H9 (cell line): ENCODE data around the gene EGFL6. TPM values are rescaled to one million over a fixed set of nuclear protein-coding genes. Genes with fewer than 3 reads are reported as not detected.

Experiments used
- DNase-seq: peaks from one replicate; pipeline ENCODE4 v3.0.0-alpha.2; 2017
- H2AFZ ChIP-seq: one replicate; pipeline ENCODE4 v1.6.1; 2013; ENCODE audit warnings: mild to moderate bottlenecking, low read length, control low read depth, moderate library complexity
- H2AK5ac ChIP-seq: 2 replicates; pipeline ENCODE4 v1.6.1; 2013; ENCODE audit warnings: low read length, control low read depth, mixed read lengths; ENCODE audit not compliant: insufficient read length
- H2BK120ac ChIP-seq: one replicate; pipeline ENCODE4 v1.6.1; 2013; ENCODE audit warnings: low read depth, mild to moderate bottlenecking, low read length, control low read depth, inconsistent platforms; ENCODE audit not compliant: poor library complexity, severe bottlenecking
- H2BK12ac ChIP-seq: 2 replicates; pipeline ENCODE4 v1.6.1; 2013; ENCODE audit warnings: low read length, control low read depth, mixed read lengths, low read depth; ENCODE audit not compliant: insufficient read length
- H2BK15ac ChIP-seq: 2 replicates; pipeline ENCODE4 v1.6.1; 2013; ENCODE audit warnings: low read depth, low read length, control low read depth
- H2BK20ac ChIP-seq: one replicate; pipeline ENCODE4 v1.6.1; 2013; ENCODE audit warnings: low read depth, mild to moderate bottlenecking, low read length, control low read depth, inconsistent platforms; ENCODE audit not compliant: poor library complexity, severe bottlenecking
- H2BK5ac ChIP-seq: 2 replicates; pipeline ENCODE4 v1.6.1; 2013; ENCODE audit warnings: low read length, control low read depth, mixed read lengths; ENCODE audit not compliant: insufficient read length
- H3K14ac ChIP-seq: 2 replicates; pipeline ENCODE4 v1.6.1; 2013; ENCODE audit warnings: low read length, control low read depth; ENCODE audit not compliant: insufficient read depth
- H3K18ac ChIP-seq: 2 replicates; pipeline ENCODE4 v1.6.1; 2013; ENCODE audit warnings: low read depth, mild to moderate bottlenecking, mixed read lengths, low read length, control low read depth; ENCODE audit not compliant: insufficient read length
- H3K23ac ChIP-seq: 2 replicates; pipeline ENCODE4 v1.6.1; 2013; ENCODE audit warnings: low read length, control low read depth, mixed read lengths, low read depth; ENCODE audit not compliant: insufficient read length
- H3K23me2 ChIP-seq: 2 replicates; pipeline ENCODE4 v1.6.1; 2013; ENCODE audit warnings: low read depth, mild to moderate bottlenecking, mixed read lengths, low read length, control low read depth; ENCODE audit not compliant: insufficient read length, poor library complexity, severe bottlenecking
- H3K27ac ChIP-seq: 2 replicates; pipeline ENCODE4 v1.5.1; 2013; ENCODE audit warnings: low read length, control low read depth, mixed read lengths, low read depth; ENCODE audit not compliant: insufficient read length
- H3K27me3 ChIP-seq: 2 replicates; pipeline ENCODE4 v1.6.1; 2013; ENCODE audit warnings: low read length, control low read depth, inconsistent platforms; ENCODE audit not compliant: insufficient read depth
- H3K4ac ChIP-seq: 2 replicates; pipeline ENCODE4 v1.6.1; 2013; ENCODE audit warnings: low read depth, mild to moderate bottlenecking, control low read depth, inconsistent platforms, low read length, moderate library complexity
- H3K4me1 ChIP-seq: 2 replicates; pipeline ENCODE4 v1.6.1; 2013; ENCODE audit warnings: low read length, control low read depth, inconsistent platforms; ENCODE audit not compliant: insufficient read depth
- H3K4me2 ChIP-seq: 2 replicates; pipeline ENCODE4 v1.6.1; 2013; ENCODE audit warnings: low read length, control low read depth, mixed read lengths; ENCODE audit not compliant: insufficient read length, insufficient read depth
- H3K56ac ChIP-seq: 2 replicates; pipeline ENCODE4 v1.6.1; 2013; ENCODE audit warnings: low read depth, mild to moderate bottlenecking, mixed read lengths, low read length, control low read depth; ENCODE audit not compliant: insufficient read length
- H3K79me1 ChIP-seq: 2 replicates; pipeline ENCODE4 v1.6.1; 2013; ENCODE audit warnings: low read depth, mild to moderate bottlenecking, moderate library complexity, low read length, control low read depth, inconsistent platforms; ENCODE audit not compliant: insufficient read depth, poor library complexity, severe bottlenecking
- H3K79me2 ChIP-seq: 2 replicates; pipeline ENCODE4 v1.6.1; 2013; ENCODE audit warnings: low read length, control low read depth, inconsistent platforms; ENCODE audit not compliant: insufficient read depth
- H3K9ac ChIP-seq: 2 replicates; pipeline ENCODE4 v1.6.1; 2013; ENCODE audit warnings: low read length, control low read depth, mixed read lengths; ENCODE audit not compliant: insufficient read length; ENCODE audit errors: extremely low read depth
- H3K9me3 ChIP-seq: one replicate; pipeline ENCODE4 v1.6.1; 2013; ENCODE audit warnings: low read depth, low read length, inconsistent platforms; ENCODE audit not compliant: control insufficient read depth
- H3T11ph ChIP-seq: one replicate; pipeline ENCODE4 v1.6.1; 2013; ENCODE audit warnings: mild to moderate bottlenecking, low read length, control low read depth, inconsistent platforms
- H4K20me1 ChIP-seq: one replicate; pipeline ENCODE4 v1.6.1; 2013; ENCODE audit not compliant: control insufficient read depth, insufficient read length, insufficient read depth
- H4K5ac ChIP-seq: 2 replicates; pipeline ENCODE4 v1.6.1; 2013; ENCODE audit warnings: low read depth, mild to moderate bottlenecking, mixed read lengths, low read length, control low read depth; ENCODE audit not compliant: insufficient read length
- H4K8ac ChIP-seq: replicated peaks from 2 replicates; pipeline ENCODE4 v1.6.1; 2013; ENCODE audit warnings: low read length, control low read depth, mixed read lengths, low read depth; ENCODE audit not compliant: insufficient read length
- H4K91ac ChIP-seq: 2 replicates; pipeline ENCODE4 v1.6.1; 2013; ENCODE audit warnings: low read depth, mild to moderate bottlenecking, moderate library complexity, mixed read lengths, low read length, control low read depth; ENCODE audit not compliant: insufficient read length
- H3K27ac Mint-ChIP-seq, 3 experiments: 2 replicates in 2 of 3; 3 replicates in 1 of 3; pipeline ENCODE4 v1.8.0; 2020 to 2021; ENCODE audit warnings: mixed read lengths in 3 of 3, mild to moderate bottlenecking in 1 of 3, moderate library complexity in 1 of 3
- H3K27me3 Mint-ChIP-seq: 2 replicates; pipeline ENCODE4 v1.8.0; 2021; ENCODE audit warnings: low read depth, mild to moderate bottlenecking, moderate library complexity, mixed read lengths
- H3K36me3 Mint-ChIP-seq, 3 experiments: 2 replicates in 2 of 3; 3 replicates in 1 of 3; pipeline ENCODE4 v1.8.0; 2020 to 2021; ENCODE audit warnings: low read depth in 3 of 3, mixed read lengths in 3 of 3; ENCODE audit not compliant: insufficient read depth in 1 of 3
- H3K4me1 Mint-ChIP-seq, 2 experiments: 2 replicates each; pipeline ENCODE4 v1.8.0; 2020; ENCODE audit warnings: mixed read lengths in 2 of 2
- H3K4me3 Mint-ChIP-seq, 2 experiments: 2 replicates in 1 of 2; 3 replicates in 1 of 2; pipeline ENCODE4 v1.8.0; 2020 to 2021; ENCODE audit warnings: mild to moderate bottlenecking in 2 of 2, mixed read lengths in 2 of 2, moderate library complexity in 1 of 2
- H3K9me3 Mint-ChIP-seq, 2 experiments: 2 replicates in 1 of 2; 3 replicates in 1 of 2; pipeline ENCODE4 v1.8.0; 2020; ENCODE audit warnings: mild to moderate bottlenecking in 2 of 2, mixed read lengths in 2 of 2, moderate library complexity in 1 of 2
- CTCF ChIP-seq: fragments of 200-600 bp; sonication (generic); conservative IDR thresholded peaks from 3 replicates; pipeline ENCODE4 v1.8.0; 2021; ENCODE audit warnings: antibody characterized with exemption, mild to moderate bottlenecking
- WGBS: extraction: QIAGEN DNeasy Blood & Tissue Kit; methylation state at CpG from one replicate; pipeline ENCODE4 v1.1.7; 2013; ENCODE audit warnings: missing lambda C conversion rate, low lambda C conversion rate, mixed read lengths; ENCODE audit not compliant: insufficient read length; ENCODE audit errors: extremely low coverage; 5-methylcytosine and 5-hydroxymethylcytosine counted together
- total RNA-seq: library from RNA; stranded (reverse); gene quantifications from 2 replicates; pipeline ENCODE4 v1.2.1, GENCODE V29; 2021

The EGFL6 gene
- total RNA-seq, 1 experiment from 2014 or later, result 0.94 TPM

DNA sequence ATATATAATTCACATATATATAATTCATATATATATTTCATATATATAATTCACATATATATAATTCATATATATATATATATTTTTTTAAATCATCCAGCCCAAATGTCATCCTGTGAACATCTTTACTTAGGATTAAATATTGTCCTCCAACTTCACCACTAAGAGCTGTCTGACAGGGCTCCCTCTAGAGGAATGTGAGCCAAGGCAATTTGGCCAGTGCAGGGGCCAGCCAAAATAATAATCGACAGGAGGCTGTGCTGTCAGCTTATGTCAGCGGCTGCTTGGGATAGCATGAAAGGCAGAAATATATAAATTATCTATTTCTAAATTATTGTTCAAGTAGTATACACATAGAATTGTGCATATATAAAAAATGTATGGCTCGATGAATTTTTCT is 29.5 kb downstream of the EGFL6 start:
- no peak overlapping the region for H3K4me2 ChIP-seq
- H2AK5ac ChIP-seq, result no peak overlapping the region
- no peak overlapping the region for H2BK15ac ChIP-seq
- no peaks in the 10 kb centered on the region for H3K27me3 Mint-ChIP-seq
- no peak overlapping the region for H2BK12ac ChIP-seq
- H4K20me1 ChIP-seq, result no peaks in the 10 kb centered on the region
- H3K9ac ChIP-seq, result no peak overlapping the region
- peaks cover 5 to 44% of the 10 kb centered on the region in 2 experiments; a peak in 4 of 5 replicates for H3K9me3 Mint-ChIP-seq
- H3K23me2 ChIP-seq, result no peaks in the 10 kb centered on the region
- no peak overlapping the region for H3K56ac ChIP-seq
- DNase-seq, result no peak
- TF ChIP-seq CTCF, result peak; percentile 59
- H3K79me2 ChIP-seq, result 0 out of 2 replicates have a peak, but pooled peaks cover 2% of the 10 kb centered on the region
- no peak overlapping the region for H3T11ph ChIP-seq
- 0 out of 4 replicates have a peak, but pooled peaks cover 2 to 3% of the 10 kb centered on the region in 2 experiments for H3K4me1 Mint-ChIP-seq
- H3K18ac ChIP-seq, result no peak overlapping the region
- H3K9me3 ChIP-seq, result no peaks in the 10 kb centered on the region
- H2BK5ac ChIP-seq, result no peak overlapping the region
- peaks cover 0 to 3% (median 0%) of the 10 kb centered on the region in 3 experiments; a peak in 1 of 7 replicates for H3K36me3 Mint-ChIP-seq
- no peak overlapping the region for H3K27ac ChIP-seq
- H3K79me1 ChIP-seq, result no peaks in the 10 kb centered on the region
- no peak overlapping the region for H3K27ac Mint-ChIP-seq
- no peaks in the 10 kb centered on the region for H3K27me3 ChIP-seq
- no peak overlapping the region for H3K4me3 Mint-ChIP-seq
- no peak overlapping the region for H4K5ac ChIP-seq
- H2BK120ac ChIP-seq, result no peak overlapping the region
- no peak overlapping the region for H2BK20ac ChIP-seq
- H4K8ac ChIP-seq, result no peak overlapping the region
- no CpG with 5 or more reads among the region's 3 CpGs for WGBS
- H3K4me1 ChIP-seq, result no peaks in the 10 kb centered on the region
- H3K14ac ChIP-seq, result no peak overlapping the region
- H2AFZ ChIP-seq, result no peak overlapping the region
- H3K23ac ChIP-seq, result no peak overlapping the region
- no peak overlapping the region for H4K91ac ChIP-seq
- no peak overlapping the region for H3K4ac ChIP-seq
